Large intestine (tissue), 3 donors: Measurements from ENCODE around the gene KIAA0825. TPM values are rescaled to one million over a fixed set of nuclear protein-coding genes. Genes with fewer than 3 reads are reported as not detected.

Source experiments
- DNase-seq, 2 donors: peaks; one replicate each; pipeline versions ENCODE4 v3.0.0 to v3.0.0-alpha.2; 2013
- H3K27ac ChIP-seq: one replicate; pipeline ENCODE4 v1.5.1; 2013; ENCODE audit warnings: low read length
- H3K27me3 ChIP-seq: 2 replicates; pipeline ENCODE4 v1.6.1; 2013; ENCODE audit warnings: low read length; ENCODE audit not compliant: control insufficient read depth, insufficient read depth
- H3K36me3 ChIP-seq: 2 replicates; pipeline ENCODE4 v1.6.1; 2013; ENCODE audit warnings: low read length; ENCODE audit not compliant: control insufficient read depth, insufficient read depth
- H3K4me1 ChIP-seq: one replicate; pipeline ENCODE4 v1.6.1; 2013; ENCODE audit warnings: low read length; ENCODE audit not compliant: control insufficient read depth, insufficient read depth
- H3K4me3 ChIP-seq: one replicate; pipeline ENCODE4 v1.5.1; 2013; ENCODE audit warnings: low read length
- H3K9me3 ChIP-seq: one replicate; pipeline ENCODE4 v1.6.1; 2013; ENCODE audit warnings: mild to moderate bottlenecking, low read depth, low read length, moderate library complexity; ENCODE audit not compliant: control insufficient read depth
- WGBS: methylation state at CpG from one replicate; pipeline ENCODE4 v1.1.5; 2013; ENCODE audit warnings: low lambda C conversion rate; ENCODE audit not compliant: insufficient coverage; 5-methylcytosine and 5-hydroxymethylcytosine counted together
- polyA plus RNA-seq: library from polyadenylated mRNA; unstranded; fragments of 120-200 nt; gene quantifications from one replicate; pipeline ENCODE4 v1.2.1, GENCODE V29; 2013

Gene KIAA0825
- polyA plus RNA-seq, 1 donor, result 2.8 TPM

- no CpG with 5 or more reads among the region's 2 CpGs for WGBS
- DNase-seq, result no peak
- H3K4me1 ChIP-seq, result no peaks in the 10 kb centered on the region
- no peaks in the 10 kb centered on the region for H3K27me3 ChIP-seq
- no peak overlapping the region for H3K4me3 ChIP-seq
- no peak overlapping the region for H3K27ac ChIP-seq
- H3K36me3 ChIP-seq, result no peaks in the 10 kb centered on the region
- H3K9me3 ChIP-seq, result peaks cover 2% of the 10 kb centered on the region
Measured at GRCh38 chr5:94239266-94239665, 379.1 kb downstream of the KIAA0825 start.

GRCh38 chr5:94234987-94235386 lies 383.4 kb downstream of the KIAA0825 start:
- Histone ChIP-seq H3K27ac (no peak overlapping the region), H3K4me3 (no peak overlapping the region), H3K27me3 (no peaks in the 10 kb centered on the region), H3K4me1 (no peaks in the 10 kb centered on the region), H3K36me3 (no peaks in the 10 kb centered on the region), H3K9me3 (peaks cover 4% of the 10 kb centered on the region)
- DNase-seq, result no peak
- WGBS, result 100% methylated on average over 1 of the region's 1 CpG

DNA sequence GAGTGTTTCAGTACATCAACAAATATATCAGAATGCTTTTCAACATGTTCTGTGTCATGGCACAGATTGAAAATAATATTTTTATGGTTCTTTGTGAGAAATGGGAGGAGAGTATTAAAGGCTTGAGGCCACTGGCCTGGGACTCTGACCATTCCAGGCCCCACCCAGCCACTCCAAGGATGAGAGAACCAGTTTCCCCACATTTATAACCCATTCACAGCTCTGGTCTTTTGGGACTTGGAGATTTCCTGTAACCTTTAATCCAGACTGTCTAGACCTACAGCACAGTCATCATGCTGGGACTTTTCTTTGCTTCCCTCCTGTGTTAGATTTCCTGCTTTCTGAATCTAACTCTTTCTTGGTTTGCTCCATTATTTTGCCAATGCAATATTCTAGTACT lies 389.6 kb downstream of the KIAA0825 start:
- Histone ChIP-seq H3K4me3 (no peak overlapping the region), H3K27ac (peak overlapping the region; percentile 89), H3K9me3 (no peaks in the 10 kb centered on the region), H3K36me3 (no peaks in the 10 kb centered on the region), H3K4me1 (peaks cover 6% of the 10 kb centered on the region), H3K27me3 (no peaks in the 10 kb centered on the region)
- DNase-seq, result peak; percentile 87 to 94

DNA sequence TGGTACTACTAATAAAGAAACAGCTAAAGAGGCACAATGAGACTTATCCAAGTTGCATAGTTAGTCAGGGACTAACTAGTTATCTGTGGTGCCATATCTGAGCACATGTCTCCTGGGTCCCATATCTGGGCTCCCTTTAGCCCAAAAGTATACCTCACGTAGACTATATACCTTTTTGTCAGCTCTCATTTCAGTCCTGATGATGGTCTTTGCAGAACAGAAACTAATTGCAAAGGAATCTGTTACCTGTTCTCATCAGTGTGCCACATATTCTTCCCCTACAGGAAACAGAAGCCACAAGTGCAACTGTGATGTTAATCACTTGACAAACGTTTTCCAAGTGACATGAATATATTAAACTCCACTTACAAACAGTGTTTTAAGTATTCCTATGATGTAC lies 395.2 kb downstream of the KIAA0825 start:
- no peak overlapping the region for H3K4me3 ChIP-seq
- no CpG with 5 or more reads among the region's 2 CpGs for WGBS
- no peaks in the 10 kb centered on the region for H3K36me3 ChIP-seq
- H3K9me3 ChIP-seq, result no peaks in the 10 kb centered on the region
- no peak for DNase-seq
- peaks cover 3% of the 10 kb centered on the region for H3K4me1 ChIP-seq
- no peaks in the 10 kb centered on the region for H3K27me3 ChIP-seq
- H3K27ac ChIP-seq, result no peak overlapping the region

DNA sequence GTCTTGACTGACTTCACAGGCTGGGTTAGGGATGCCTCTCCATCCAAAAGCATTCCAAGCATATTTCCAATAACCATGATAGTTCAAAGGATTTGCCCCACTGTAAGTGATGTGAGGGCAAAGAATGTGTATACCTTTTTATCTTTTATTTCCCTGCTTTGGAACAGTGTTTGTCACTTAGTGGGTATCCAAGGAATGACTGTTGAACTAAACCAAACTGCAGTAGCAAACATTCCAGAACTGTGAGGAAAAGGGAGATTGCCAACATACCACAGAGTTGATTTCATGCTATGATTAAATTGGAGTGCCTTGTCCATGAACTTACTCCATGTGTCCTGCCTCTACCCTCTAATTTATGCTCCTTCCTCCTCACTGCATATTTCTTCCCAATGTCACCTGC lies 400.0 kb downstream of the KIAA0825 start:
- Histone ChIP-seq H3K4me1 (peaks cover 3% of the 10 kb centered on the region), H3K9me3 (no peaks in the 10 kb centered on the region), H3K4me3 (no peak overlapping the region), H3K27ac (no peak overlapping the region), H3K36me3 (no peaks in the 10 kb centered on the region), H3K27me3 (no peaks in the 10 kb centered on the region)
- DNase-seq, result no peak

DNA sequence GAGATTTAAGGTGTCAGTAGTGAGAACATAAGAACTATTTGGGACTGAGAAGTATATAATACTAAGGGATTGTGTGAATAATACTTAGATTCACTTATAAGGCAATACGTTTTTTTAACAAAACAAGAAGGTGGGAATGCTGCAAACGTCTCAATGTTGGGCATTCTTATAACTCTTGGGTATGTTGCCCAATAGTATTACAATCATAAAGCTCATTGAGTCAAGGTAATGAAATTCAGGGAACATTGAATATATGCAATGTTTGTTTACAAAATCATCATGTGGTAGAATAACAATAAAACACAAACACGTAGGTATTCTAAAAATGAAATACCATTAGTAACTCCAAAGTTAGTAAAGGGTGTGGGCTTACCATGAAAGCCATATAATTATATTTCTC lies 400.7 kb downstream of the KIAA0825 start:
- Histone ChIP-seq H3K9me3 (no peaks in the 10 kb centered on the region), H3K4me3 (no peak overlapping the region), H3K4me1 (peaks cover 5% of the 10 kb centered on the region), H3K27ac (no peak overlapping the region), H3K36me3 (no peaks in the 10 kb centered on the region), H3K27me3 (no peaks in the 10 kb centered on the region)
- no peak for DNase-seq
- WGBS, result 89% methylated on average over 3 of the region's 3 CpGs

GRCh38 chr5:94217216-94217615 lies 401.2 kb downstream of the KIAA0825 start:
- DNase-seq, result no peak
- no peak overlapping the region for H3K27ac ChIP-seq
- 100% methylated on average over 1 of the region's 2 CpGs for WGBS
- peaks cover 5% of the 10 kb centered on the region for H3K4me1 ChIP-seq
- no peak overlapping the region for H3K4me3 ChIP-seq
- H3K9me3 ChIP-seq, result no peaks in the 10 kb centered on the region
- no peaks in the 10 kb centered on the region for H3K36me3 ChIP-seq
- no peaks in the 10 kb centered on the region for H3K27me3 ChIP-seq

DNA sequence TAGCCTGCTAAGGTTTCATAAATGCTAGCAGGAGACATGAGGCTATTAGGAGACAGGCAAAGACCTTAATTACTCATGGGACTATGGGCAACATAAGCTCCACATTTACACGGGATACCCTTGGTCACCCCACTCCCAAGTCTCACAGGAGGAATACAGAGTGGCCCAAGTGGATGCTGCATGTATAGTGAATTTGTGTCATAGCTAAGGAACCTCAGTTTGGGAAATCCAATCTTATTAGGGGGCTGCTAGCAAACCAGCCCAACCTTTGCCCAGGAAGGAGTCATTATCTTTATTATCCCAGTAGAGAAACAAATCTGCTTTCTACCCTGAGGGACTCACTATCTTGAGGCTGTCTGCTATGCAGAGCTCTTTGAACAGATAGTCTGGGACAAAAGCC lies 405.9 kb downstream of the KIAA0825 start:
- Histone ChIP-seq H3K27me3 (no peaks in the 10 kb centered on the region), H3K9me3 (no peaks in the 10 kb centered on the region), H3K4me1 (peaks cover 13% of the 10 kb centered on the region), H3K36me3 (no peaks in the 10 kb centered on the region), H3K27ac (peak overlapping the region; percentile 61), H3K4me3 (no peak overlapping the region)
- no CpG with 5 or more reads among the region's 1 CpG for WGBS
- DNase-seq, result peak; percentile 51 to 84

GRCh38 chr5:94209774-94210355 lies 408.5 kb downstream of the KIAA0825 start:
- H3K9me3 ChIP-seq, result no peaks in the 10 kb centered on the region
- no peak overlapping the region for H3K27ac ChIP-seq
- no peaks in the 10 kb centered on the region for H3K27me3 ChIP-seq
- H3K36me3 ChIP-seq, result no peaks in the 10 kb centered on the region
- H3K4me3 ChIP-seq, result no peak overlapping the region
- no CpG with 5 or more reads among the region's 8 CpGs for WGBS
- peak in 1 of 2 donors; percentile 36 for DNase-seq
- peaks cover 13% of the 10 kb centered on the region for H3K4me1 ChIP-seq

- WGBS, result no CpG with 5 or more reads among the region's 3 CpGs
Measured at GRCh38 chr5:94209272-94209671, 409.1 kb downstream of the KIAA0825 start.

DNA sequence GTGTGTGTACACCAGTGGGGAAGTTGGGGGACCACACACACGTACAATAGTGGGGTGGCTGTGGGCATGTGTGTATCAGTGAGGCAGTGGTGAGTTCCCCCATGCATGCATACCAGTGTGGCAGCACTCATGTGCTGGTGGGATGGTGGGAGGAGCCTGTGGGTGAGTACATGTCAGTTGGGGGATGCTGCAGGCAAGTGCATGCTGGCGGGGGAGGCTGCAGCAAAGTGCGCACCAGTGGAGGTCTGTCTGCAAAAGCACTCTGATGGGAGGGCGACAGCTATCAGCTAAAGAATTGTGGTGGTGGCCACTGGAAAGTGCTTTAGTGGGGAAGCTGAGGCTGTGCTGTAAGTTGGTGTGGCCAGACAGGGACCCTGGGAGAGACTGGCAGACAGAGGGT lies 418.8 kb downstream of the KIAA0825 start:
- no peaks in the 10 kb centered on the region for H3K9me3 ChIP-seq
- 100% methylated on average over 2 of the region's 4 CpGs for WGBS
- H3K27me3 ChIP-seq, result no peaks in the 10 kb centered on the region
- no peaks in the 10 kb centered on the region for H3K36me3 ChIP-seq
- no peak overlapping the region for H3K27ac ChIP-seq
- no peak overlapping the region for H3K4me3 ChIP-seq
- no peak for DNase-seq
- no peaks in the 10 kb centered on the region for H3K4me1 ChIP-seq

More at GRCh38 chr5:94209272-94209671, 409.1 kb downstream of the KIAA0825 start:
- DNase-seq, result no peak
- H3K9me3 ChIP-seq, result no peaks in the 10 kb centered on the region
- no peaks in the 10 kb centered on the region for H3K36me3 ChIP-seq
- peaks cover 13% of the 10 kb centered on the region for H3K4me1 ChIP-seq
- no peak overlapping the region for H3K27ac ChIP-seq
- H3K4me3 ChIP-seq, result no peak overlapping the region
- H3K27me3 ChIP-seq, result no peaks in the 10 kb centered on the region
